K562 (cell line): ENCODE results near the gene POC1B. TPM values are rescaled to one million over a fixed set of nuclear protein-coding genes. Genes with fewer than 3 reads are reported as not detected.

Source experiments
- ATAC-seq: fragments of 200-7000 bp; cut with Tn5 transposase; 3 replicates; pipeline ENCODE4 v1.9.1; 2020; ENCODE audit warnings: moderate library complexity
- BruUV-seq: library from RNA; stranded (reverse); fragments of 400-500 nt; replicated peaks from 2 replicates; lab custom pipeline; 2021; lab: Mats Ljungman, UMichigan
- CTCF ChIA-PET: fragments of 300-600 bp; formaldehyde crosslinking; extraction: SDS; loops from one replicate; lab custom pipeline; 2021; ENCODE audit warnings: low intra/inter-chr PET ratio; lab: Yijun Ruan, JAX
- POLR2A ChIA-PET: fragments of 300-600, 350-650 bp; sonication (Branson Sonifier 250); formaldehyde crosslinking; extraction: SDS; loops from one replicate; lab custom pipeline; 2021; ENCODE audit warnings: antibody characterized with exemption, inconsistent platforms; lab: Yijun Ruan, JAX
- DNase-seq, 4 experiments: peaks; one replicate each; pipeline versions ENCODE4 v3.0.0 to v3.0.0-alpha.2; 2011 to 2018; ENCODE audit warnings: low spot score in 3 of 4, mixed read lengths in 3 of 4; ENCODE audit errors: extremely low read depth in 1 of 4
- FAIRE-seq: peaks from 2 replicates; lab custom pipeline; 2011; peaks lifted over from hg19 to GRCh38; lab: Jason Lieb, UNC
- H2AFZ ChIP-seq: 2 replicates; pipeline ENCODE4 v1.6.0; 2011; ENCODE audit warnings: low read depth, low read length, control low read depth, inconsistent platforms
- H3K27ac ChIP-seq: fragments of 200-600 bp; 3 replicates; pipeline ENCODE4 v1.8.0; 2011; ENCODE audit warnings: low read depth, mild to moderate bottlenecking, control low read depth, inconsistent platforms, low read length, moderate library complexity, mixed read lengths; ENCODE audit errors: extremely low read depth
- H3K27me3 ChIP-seq, 2 experiments: fragments of 300-600 bp in 1 of 2; 2 replicates in 1 of 2; 3 replicates in 1 of 2; pipeline versions ENCODE4 v1.6.0 to v1.8.0; 2011; ENCODE audit warnings: inconsistent platforms in 2 of 2, low read length in 2 of 2, mild to moderate bottlenecking in 1 of 2, mixed read lengths in 1 of 2, moderate library complexity in 1 of 2; ENCODE audit not compliant: control insufficient read depth in 2 of 2, insufficient read depth in 2 of 2
- H3K36me3 ChIP-seq: fragments of 300-600 bp; 3 replicates; pipeline ENCODE4 v1.8.0; 2011; ENCODE audit warnings: mild to moderate bottlenecking, low read length, inconsistent platforms; ENCODE audit not compliant: control insufficient read depth, insufficient read depth
- H3K4me1 ChIP-seq, 2 experiments: fragments of 200-600 bp in 1 of 2; replicated peaks in 1 of 2; 2 replicates in 1 of 2; 3 replicates in 1 of 2; pipeline versions ENCODE4 v1.5.1 to v1.8.0; 2011; ENCODE audit warnings: inconsistent platforms in 2 of 2, low read length in 2 of 2, mild to moderate bottlenecking in 1 of 2, mixed read lengths in 1 of 2, moderate library complexity in 1 of 2; ENCODE audit not compliant: control insufficient read depth in 2 of 2, insufficient read depth in 2 of 2
- H3K4me2 ChIP-seq: 2 replicates; pipeline ENCODE4 v1.6.1; 2011; ENCODE audit warnings: low read length, control low read depth, inconsistent platforms, mixed read lengths; ENCODE audit not compliant: insufficient read depth
- H3K4me3 ChIP-seq: fragments of 200-600 bp; sonication (generic), shearing (Covaris generic); 2 replicates; pipeline ENCODE4 v1.5.1; 2016; ENCODE audit warnings: control low read depth, inconsistent platforms
- H3K79me2 ChIP-seq: fragments of 200-600 bp; 3 replicates; pipeline ENCODE4 v1.8.0; 2011; ENCODE audit warnings: low read length, inconsistent platforms; ENCODE audit not compliant: control insufficient read depth, insufficient read depth
- H3K9ac ChIP-seq, 2 experiments: 2 replicates each; pipeline versions ENCODE4 v1.6.0 to v1.6.1; 2011; ENCODE audit warnings: low read depth in 2 of 2, low read length in 2 of 2, control low read depth in 1 of 2, inconsistent platforms in 1 of 2, mild to moderate bottlenecking in 1 of 2, mixed read lengths in 1 of 2; ENCODE audit not compliant: insufficient read depth in 1 of 2
- H3K9me1 ChIP-seq: one replicate; pipeline ENCODE4 v1.6.0; 2011; ENCODE audit warnings: inconsistent platforms, mild to moderate bottlenecking, low read length, moderate library complexity; ENCODE audit not compliant: control insufficient read depth, insufficient read depth
- H3K9me3 ChIP-seq: replicated peaks from 2 replicates; pipeline ENCODE4 v1.5.1; 2011; ENCODE audit warnings: low read depth, low read length, inconsistent platforms; ENCODE audit not compliant: control insufficient read depth, insufficient read depth
- H4K20me1 ChIP-seq: replicated peaks from 2 replicates; pipeline ENCODE4 v1.6.1; 2011; ENCODE audit warnings: low read length, inconsistent platforms, mixed read lengths; ENCODE audit not compliant: control insufficient read depth, insufficient read depth
- CBFA2T2 ChIP-seq: fragments of 450-650 bp; conservative IDR thresholded peaks from 2 replicates; pipeline ENCODE4 v1.6.1; 2017; ENCODE audit warnings: mild to moderate bottlenecking
- CBFA2T3 ChIP-seq: fragments of 450-650 bp; IDR thresholded peaks from 2 replicates; pipeline ENCODE4 v1.6.1; 2017
- GABPB2 ChIP-seq: fragments of 250-450 bp; sonication (Bioruptor Pico); conservative IDR thresholded peaks from 2 replicates; pipeline ENCODE4 v1.5.1; 2021; ENCODE audit warnings: mild to moderate bottlenecking
- MCM7 ChIP-seq, 2 experiments: fragments of 450-650 bp; IDR thresholded peaks; 2 replicates each; pipeline ENCODE4 v1.6.1; 2016 to 2018
- NR3C1 ChIP-seq: sonication (generic); formaldehyde crosslinking; IDR thresholded peaks from 2 replicates; pipeline ENCODE4 v1.8.1; 2022; ENCODE audit warnings: missing genetic modification reagents
- PTTG1 ChIP-seq: fragments of 450-650 bp; IDR thresholded peaks from 2 replicates; pipeline ENCODE4 v1.6.1; 2016; ENCODE audit warnings: low read depth, mild to moderate bottlenecking, missing genetic modification characterization, missing compliant biosample characterization
- RB1 ChIP-seq: fragments of 450-650 bp; IDR thresholded peaks from 2 replicates; pipeline ENCODE4 v1.6.1; 2017; ENCODE audit warnings: low read depth, mild to moderate bottlenecking
- XRCC5 ChIP-seq: fragments of 200-400 bp; formaldehyde crosslinking; IDR thresholded peaks from 2 replicates; pipeline ENCODE4 v1.6.1; 2017; ENCODE audit warnings: low read depth, mild to moderate bottlenecking, low read length
- ZNF121 ChIP-seq: sonication (generic); formaldehyde crosslinking; conservative IDR thresholded peaks from 2 replicates; pipeline ENCODE4 v1.8.0; 2022; ENCODE audit warnings: missing genetic modification reagents
- ZNF511 ChIP-seq: sonication (generic); formaldehyde crosslinking; IDR thresholded peaks from 2 replicates; pipeline ENCODE4 v1.8.0; 2022; ENCODE audit warnings: mild to moderate bottlenecking, missing genetic modification reagents
- ZNF785 ChIP-seq: fragments of 250-450 bp; sonication (Bioruptor Pico); IDR thresholded peaks from 2 replicates; pipeline ENCODE4 v1.4.0; 2020; ENCODE audit warnings: mild to moderate bottlenecking
- WGBS: fragments of 100-300 bp; shearing (Covaris generic); methylation state at CpG from one replicate; pipeline ENCODE4 v1.1.6; 2016; ENCODE audit warnings: low coverage, mixed read lengths; ENCODE audit not compliant: insufficient coverage; ENCODE audit errors: missing lambda C conversion rate; 5-methylcytosine and 5-hydroxymethylcytosine counted together
- in situ Hi-C: fragments of 300-500 bp; cut with MboI; formaldehyde crosslinking; loops from 4 replicates; pipeline ENCODE4 v1.15.0; 2018; ENCODE audit warnings: inconsistent platforms, mixed read lengths
- intact Hi-C: fragments of 100-400 bp; cut with micrococcal nuclease; formaldehyde crosslinking; loops from 2 replicates; pipeline ENCODE4 v1.14.2; 2022
- polyA plus RNA-seq, 8 experiments: library from polyadenylated mRNA; depleted of rRNA in 4 of 8; stranded (reverse) in 5 of 8; unstranded in 3 of 8; fragments of >200 nt; fragmentation: Nextera tagmentation in 2 of 8; fragmentation: Illumina TruSeq in 1 of 8; extraction: Ambion mirVana in 2 of 8; extraction: Trizol in 1 of 8; gene quantifications; 2 replicates each; pipeline versions ENCODE4 v1.2.1 to v1.2.3, GENCODE V29; 2011 to 2014; ENCODE audit warnings: inconsistent platforms in 1 of 8, missing spikeins in 1 of 8
- total RNA-seq, 7 experiments: library from RNA; depleted of rRNA in 6 of 7; stranded (reverse); fragments of >200 nt in 6 of 7; fragmentation: Illumina TruSeq in 2 of 7; extraction: Trizol in 2 of 7; gene quantifications; 2 replicates each; pipeline versions ENCODE4 v1.2.1 to v1.2.3, GENCODE V29; 2011 to 2021; ENCODE audit warnings: low replicate concordance in 1 of 7
- TF ChIP-seq, protein P1 (sequence below): IDR thresholded peaks from 2 replicates; pipeline ENCODE4 v1.6.1; 2012; ENCODE audit warnings: low read depth, low read length, improper control_type of control experiment, borderline replicate concordance

The POC1B gene
- total and polyA plus RNA-seq, 9 of the 15 experiments (the other 6 are each of a cell fraction or from before 2014, with no cell fraction given) = 4.5 to 16.1 (median 10.4) TPM

DNA sequence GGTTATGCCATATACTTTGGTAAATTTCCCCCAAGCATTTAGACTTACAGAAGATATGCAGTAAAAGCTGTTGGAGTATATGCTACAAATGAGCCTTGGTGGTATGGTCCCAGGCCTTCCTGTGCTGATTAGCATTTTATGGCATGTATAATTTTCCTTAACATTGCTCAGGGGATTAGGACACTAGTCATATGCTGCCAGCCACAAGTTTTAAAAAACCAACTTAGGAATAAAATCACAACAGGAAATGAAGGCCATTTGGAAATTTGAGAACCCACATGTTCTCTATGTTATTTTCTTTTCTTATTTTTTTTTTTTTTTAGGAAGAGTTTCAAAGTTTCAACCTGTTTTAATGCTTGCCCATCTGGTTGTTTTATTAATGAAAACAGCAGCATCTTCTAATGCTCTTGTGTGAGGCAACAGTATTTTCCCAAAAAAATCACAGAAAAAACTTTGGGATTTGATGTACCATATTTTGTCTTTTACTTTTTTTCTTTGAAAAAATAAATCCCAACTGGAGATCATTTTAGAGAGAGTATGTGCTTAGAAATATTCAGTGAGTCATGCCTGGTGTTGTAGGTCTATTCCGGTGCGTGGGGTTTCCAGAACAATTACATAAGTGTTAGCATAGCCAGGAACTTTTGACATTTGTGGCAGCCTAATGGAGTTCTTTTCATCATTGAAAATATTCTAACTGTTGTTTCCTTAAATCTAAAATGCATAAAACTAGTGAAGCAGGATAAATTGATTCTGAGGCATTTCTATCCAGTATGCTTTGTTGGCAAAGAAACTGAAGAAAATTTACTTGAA lies 151.9 kb downstream of the POC1B start:
- in situ Hi-C loops = loop anchor here (5.0 kb wide), 1 partner anchor 47 kb away; no protein-coding TSS in a partner anchor
- Histone ChIP-seq H3K9me1 (no peaks in the 10 kb centered on the region), H3K9ac (no peak overlapping the region), H2AFZ (no peak overlapping the region), H3K36me3 (no peaks in the 10 kb centered on the region), H3K4me3 (no peak overlapping the region), H3K4me1 (peaks cover 3 to 32% of the 10 kb centered on the region in 2 experiments; a peak in 4 of 5 replicates), H3K79me2 (no peaks in the 10 kb centered on the region), H3K9me3 (no peaks in the 10 kb centered on the region), H3K27me3 (peaks cover 0 to 6% of the 10 kb centered on the region in 2 experiments; a peak in 2 of 5 replicates), H3K4me2 (no peak overlapping the region), H3K27ac (no peak overlapping the region), H4K20me1 (no peaks in the 10 kb centered on the region)
- no peak for DNase-seq
- WGBS = 52% methylated on average over 2 of the region's 2 CpGs
- CTCF ChIA-PET = interaction anchor here (0.6 kb wide), 1 partner anchor 342 kb away, joined by 4 read pairs; no protein-coding TSS in a partner anchor
- TF ChIP-seq, protein P1, sequence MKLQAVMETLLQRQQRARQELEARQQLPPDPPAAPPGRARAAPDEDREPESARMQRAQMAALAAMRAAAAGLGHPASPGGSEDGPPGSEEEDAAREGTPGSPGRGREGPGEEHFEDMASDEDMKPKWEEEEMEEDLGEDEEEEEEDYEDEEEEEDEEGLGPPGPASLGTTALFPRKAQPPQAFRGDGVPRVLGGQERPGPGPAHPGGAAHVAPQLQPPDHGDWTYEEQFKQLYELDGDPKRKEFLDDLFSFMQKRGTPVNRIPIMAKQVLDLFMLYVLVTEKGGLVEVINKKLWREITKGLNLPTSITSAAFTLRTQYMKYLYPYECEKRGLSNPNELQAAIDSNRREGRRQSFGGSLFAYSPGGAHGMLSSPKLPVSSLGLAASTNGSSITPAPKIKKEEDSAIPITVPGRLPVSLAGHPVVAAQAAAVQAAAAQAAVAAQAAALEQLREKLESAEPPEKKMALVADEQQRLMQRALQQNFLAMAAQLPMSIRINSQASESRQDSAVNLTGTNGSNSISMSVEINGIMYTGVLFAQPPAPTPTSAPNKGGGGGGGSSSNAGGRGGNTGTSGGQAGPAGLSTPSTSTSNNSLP = no peak
- no peak for TF ChIP-seq ZNF511 (CRISPR knock-in tag)
- TF ChIP-seq GABPB2 = no peak
- no peak for TF ChIP-seq CBFA2T3
- TF ChIP-seq NR3C1 (CRISPR knock-in tag) = no peak
- TF ChIP-seq XRCC5 = no peak
- no peak for TF ChIP-seq RB1
- TF ChIP-seq PTTG1 (tag) = no peak
- no peak for TF ChIP-seq MCM7 (IDR thresholded peaks at IDR 0.05)
- TF ChIP-seq CBFA2T2 = no peak
- no peak for TF ChIP-seq ZNF785 (CRISPR knock-in tag)
- no peak for TF ChIP-seq ZNF121 (CRISPR knock-in tag)
- FAIRE-seq = no peak
- intact Hi-C loops = no loop called here
- ATAC-seq = no peak
- BruUV-seq = no TSS peak
- POLR2A ChIA-PET = no interaction called here
